GM21367 (cell line): ENCODE measurements around the gene MYH10.

ENCODE experiments used
- ATAC-seq: cut with Tn5 transposase; IDR thresholded peaks from one replicate; pipeline ENCODE4 v1.9.1; 2021; ENCODE audit not compliant: unreplicated experiment

Gene MYH10

DNA sequence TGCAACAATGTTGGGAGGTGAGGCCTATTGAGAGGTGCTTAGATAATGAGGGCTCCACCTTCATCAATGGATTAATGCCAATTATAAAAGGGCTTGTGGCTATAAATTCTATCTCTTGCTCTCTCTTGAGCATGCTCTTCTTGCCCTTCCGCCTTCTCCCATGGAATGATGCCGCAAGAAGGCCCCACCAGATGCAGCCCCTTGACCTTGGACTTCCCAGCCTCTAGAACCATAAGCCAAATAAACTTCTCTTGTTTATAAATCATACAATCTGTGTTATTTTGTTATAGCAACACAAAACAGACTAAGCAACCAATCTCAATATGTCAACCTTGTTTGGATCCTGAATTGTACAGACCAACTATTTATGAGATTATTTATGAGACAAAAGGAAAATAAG is 20.0 kb downstream of the MYH10 start:
- ATAC-seq: no peak

DNA sequence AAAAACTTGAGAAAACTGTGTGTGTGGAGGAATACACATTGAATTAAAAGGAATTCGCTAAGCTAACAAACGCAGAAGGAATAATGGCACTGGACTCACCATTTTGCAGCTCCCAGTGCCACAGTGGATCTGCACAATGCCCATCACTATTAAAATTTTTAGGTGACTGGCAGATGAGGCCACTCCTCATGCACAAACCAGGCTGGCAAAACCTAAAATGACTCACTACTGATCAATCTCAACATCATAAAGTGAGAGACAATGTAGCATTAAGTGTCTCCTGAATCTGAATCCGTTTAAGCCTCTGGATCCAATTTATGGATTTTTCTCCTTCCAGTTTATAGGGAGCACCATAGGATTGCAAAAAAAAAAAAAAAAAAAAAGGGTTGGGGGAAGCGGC is 20.6 kb downstream of the MYH10 start:
- no peak for ATAC-seq

DNA sequence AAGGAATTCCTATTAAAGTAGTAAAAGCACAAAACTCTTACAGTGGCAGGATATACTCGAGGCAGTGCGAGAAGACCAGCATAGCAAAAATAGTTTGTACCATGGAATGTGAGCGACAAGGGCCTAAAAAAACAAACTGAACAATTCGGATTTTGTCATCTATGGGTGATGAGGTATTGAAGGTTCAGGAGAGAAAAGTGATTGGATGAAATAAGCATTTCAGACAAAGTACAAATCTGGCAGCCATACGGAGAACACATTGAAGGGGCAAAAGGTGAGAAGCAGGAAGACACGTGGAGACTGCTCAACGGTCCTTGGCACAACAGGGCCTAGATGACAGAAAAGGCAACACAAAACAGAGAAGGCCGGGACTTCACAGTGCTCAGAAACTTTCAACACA is 22.5 kb downstream of the MYH10 start:
- ATAC-seq: no peak

DNA sequence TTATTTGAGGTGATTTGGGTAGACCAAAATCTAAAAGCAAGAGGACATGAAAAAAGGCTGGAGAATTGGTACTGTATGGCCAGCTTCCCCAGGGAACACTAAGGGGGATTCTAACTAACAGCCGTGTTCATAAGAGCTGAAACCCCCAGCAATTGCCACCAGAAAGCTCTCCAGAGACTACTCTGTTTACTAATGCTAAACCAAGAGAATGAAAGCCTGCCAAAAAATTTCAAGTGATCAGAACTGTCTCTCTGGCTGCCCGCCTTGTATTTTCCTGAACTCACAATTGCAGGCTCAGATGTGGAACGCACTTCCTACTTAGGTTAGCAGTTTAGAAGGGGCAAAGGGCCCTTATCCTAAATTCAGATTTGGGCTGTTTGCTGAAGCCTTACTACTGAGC is 24.1 kb downstream of the MYH10 start:
- ATAC-seq: no peak

DNA sequence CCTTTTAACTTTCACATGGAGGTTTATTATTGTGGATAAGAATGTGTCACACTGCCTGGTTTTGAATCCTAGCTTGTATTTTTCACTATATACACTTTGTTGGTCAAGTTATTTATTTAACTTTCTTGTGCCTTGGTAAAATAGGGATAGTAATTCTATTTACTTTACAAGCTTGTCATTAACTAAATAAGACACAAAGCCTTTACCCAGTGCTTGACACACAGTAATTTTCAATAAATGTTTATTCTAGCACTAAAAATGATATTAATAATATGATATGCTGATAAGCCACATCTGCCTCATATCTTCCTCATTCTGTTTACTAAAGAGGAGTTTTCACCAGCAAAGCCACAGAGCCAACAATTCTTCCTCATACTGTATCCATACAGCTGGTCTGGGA is 27.8 kb downstream of the MYH10 start:
- ATAC-seq: no peak

DNA sequence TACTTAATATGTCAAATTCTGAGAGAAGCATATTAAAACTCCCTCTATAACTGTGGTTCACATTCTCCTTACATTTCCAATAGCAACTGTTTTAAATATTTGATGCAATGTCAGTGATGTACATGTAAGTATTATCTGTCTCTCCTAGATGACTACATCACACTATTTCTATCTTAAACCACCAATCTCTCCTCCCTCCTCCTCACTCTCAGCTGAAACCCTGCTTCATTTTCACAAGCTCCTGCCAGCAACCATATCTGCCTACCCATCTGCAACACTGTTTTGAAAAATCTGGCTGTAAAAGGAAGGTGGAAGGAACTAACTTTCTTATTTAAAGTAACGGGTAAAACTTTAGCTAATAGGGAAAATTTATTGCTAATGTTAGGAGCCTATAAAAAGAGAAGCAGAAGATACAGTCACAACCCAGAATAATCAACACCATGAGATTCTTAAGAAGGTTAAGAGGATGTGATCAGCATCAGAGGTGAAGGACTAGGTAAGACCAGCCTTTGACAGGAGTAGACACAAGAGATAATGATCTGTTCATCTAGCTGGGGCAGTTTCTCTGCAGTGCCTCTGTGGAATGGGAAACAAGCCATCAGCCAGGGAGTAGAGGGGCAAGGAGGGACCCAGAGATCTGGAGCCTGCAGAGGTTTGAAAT is 31.0 kb downstream of the MYH10 start:
- ATAC-seq: no peak

DNA sequence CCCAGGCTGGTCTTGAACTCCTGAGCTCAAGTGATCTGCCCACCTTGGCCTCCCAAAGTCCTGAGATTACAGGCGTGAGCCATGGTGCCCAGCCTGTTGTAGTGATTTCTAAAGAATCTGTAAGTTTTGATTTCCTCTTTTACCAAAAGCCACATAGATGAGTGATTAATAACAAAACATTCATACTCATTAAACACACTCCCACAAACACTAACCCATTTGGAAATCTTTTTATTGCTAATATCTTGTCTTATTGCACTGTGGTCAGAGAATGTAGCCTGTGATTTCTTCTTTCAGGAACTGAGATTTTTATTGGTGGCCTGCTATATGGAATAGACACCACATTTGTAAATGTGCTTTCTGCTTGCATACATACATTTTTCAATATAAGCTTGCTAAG is 31.6 kb downstream of the MYH10 start:
- ATAC-seq: no peak

DNA sequence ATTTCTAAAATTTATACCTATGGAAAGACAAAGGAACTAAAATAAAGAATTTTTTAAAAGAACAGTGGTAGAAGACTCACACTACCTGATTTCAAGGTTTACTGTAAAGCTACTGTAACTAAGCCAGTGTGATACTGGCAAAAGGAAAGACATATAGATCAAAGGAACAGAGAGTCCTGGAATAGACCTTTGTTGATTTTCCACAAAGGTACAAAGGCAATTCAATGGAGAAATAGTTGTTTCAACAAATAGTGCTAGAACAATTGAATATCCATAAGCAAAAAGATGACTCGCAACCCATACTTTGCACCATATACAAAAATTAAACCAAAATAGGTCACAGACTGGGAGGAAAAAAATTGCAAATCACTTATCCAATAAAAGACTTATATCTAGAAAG is 36.7 kb downstream of the MYH10 start:
- no peak for ATAC-seq

DNA sequence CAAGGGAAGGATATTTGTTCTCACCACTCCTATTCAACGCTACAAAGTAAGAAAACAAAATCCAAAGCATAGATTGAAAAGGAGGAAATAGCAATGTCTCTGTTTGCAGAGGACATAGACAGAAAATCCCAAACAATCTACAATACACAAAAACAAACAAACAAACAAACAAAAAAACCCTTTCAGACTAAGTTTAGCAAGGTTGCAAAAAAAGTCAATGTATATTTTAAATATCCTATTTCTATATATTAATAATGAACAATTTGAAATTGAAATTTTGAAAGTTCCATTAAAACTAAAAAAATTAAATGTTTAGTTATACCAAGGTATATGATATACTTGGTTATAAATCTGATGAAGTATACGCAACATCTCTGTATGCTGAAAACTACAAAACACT is 37.2 kb downstream of the MYH10 start:
- ATAC-seq: no peak

DNA sequence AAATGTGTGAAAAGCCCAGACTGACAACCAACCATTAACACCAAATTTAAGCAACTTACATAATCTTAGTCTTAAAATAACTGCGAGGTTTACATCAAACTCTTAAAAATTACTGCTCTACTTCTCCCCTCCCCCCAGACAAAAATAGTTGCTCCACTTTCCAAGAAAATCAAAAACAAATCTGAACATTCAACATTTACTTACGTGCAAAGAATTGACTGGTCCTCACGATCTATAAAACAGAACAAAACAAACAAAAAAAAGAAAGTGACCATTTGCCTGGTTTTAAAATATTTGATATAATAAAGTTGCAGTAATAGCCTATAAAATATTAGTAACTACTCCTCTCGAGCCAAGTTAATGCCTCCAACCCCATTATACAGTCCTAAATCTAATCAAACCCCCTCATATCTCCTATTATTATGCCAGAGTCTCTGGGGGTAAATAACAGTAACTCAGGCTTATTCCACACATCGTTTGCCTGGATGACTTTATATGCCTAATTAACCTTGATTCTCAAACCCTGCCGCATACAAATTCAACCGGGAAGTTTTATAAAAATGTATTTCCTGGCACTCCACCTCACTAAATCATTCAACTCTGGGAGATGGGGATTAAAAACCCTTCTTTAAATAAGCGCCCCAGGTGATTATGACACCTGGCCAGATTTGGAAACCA is 41.5 kb downstream of the MYH10 start:
- no peak for ATAC-seq

DNA sequence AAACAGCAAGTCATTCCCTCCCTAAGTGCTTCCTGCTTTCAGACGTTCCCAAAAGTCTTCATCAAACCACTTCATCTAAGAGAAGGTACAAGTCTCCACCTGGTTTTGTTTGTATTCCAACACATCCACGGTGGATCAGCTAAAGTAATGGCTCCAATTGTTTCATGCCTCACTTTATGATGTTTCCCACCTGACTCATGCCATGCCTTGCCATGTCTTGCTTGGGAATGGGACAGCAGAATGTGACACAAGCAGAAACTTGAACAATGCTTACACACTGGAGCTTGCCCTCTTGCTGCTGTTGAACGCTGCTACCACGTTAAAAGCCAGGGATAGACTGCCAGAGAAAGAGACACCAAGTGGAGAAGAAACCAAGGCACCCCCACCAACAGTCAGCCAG is 43.8 kb downstream of the MYH10 start:
- ATAC-seq: no peak

DNA sequence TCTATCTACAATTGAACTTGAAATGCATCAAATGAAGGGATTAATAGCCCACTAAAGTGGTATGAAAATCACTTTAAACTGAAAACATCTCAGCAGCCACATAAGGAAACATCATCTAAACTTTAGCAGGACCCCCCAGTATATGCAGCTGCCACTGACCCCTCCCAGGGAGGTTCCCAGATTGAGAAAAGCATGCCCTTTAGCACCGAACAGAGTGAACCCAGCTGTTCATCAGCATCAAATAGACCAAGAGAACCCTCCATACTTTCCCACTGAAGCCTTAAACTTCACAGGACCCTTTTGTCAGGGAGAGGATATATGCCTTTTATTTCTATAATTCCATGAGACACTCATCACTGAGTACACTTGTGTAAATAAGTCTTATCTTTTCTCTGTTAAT is 44.6 kb downstream of the MYH10 start:
- ATAC-seq: no peak

DNA sequence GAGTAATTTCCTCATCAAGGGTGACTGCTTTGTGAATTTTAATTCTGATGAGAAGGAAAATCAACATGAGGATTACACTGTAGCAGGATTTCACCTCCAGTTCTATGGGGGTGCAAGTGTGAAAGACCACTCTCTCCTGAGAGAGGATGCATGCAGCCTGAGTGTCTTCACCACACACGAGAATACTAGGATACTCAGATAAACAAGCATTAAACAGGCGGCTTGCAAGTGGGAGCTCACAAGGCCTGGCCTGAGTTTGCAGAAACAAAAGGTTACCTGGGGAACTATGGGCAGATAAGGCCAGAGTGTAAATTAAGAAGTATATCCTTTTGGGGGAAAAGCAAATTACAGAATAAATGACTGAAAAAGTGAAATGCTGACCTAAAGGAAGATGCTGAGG is 46.6 kb downstream of the MYH10 start:
- ATAC-seq: no peak

DNA sequence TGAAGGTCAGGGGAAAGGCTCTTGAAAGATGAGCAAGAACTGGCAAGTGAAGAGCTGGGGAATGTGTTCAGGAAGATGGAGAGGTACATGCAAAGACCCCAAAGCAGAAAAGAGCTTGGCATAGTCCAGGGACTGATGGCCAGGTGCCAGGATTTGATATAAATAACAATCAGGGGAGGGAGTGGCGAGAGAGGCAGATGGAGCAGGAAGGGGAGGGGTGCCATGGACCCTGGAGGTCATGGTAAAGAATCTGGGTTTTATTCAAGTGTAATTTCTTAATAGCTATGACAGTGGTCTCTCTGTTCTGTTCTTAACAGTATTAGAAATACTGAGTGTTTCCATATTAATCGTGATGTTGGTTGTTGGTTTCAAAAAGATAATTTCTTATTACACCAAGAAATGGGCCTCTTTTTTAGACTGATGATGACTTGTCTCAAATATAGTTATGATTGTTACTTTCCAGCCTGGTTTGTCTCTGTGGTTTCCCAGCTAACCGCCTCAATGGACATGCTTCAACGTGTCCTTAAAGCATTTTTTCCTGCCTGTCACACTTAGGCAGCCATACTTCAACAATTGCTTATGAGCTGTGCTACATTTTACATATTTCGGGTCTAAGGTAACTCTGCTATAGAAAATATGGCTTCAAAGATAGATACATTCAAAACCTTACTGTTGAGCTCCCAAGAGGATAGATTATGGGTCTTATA is 49.4 kb downstream of the MYH10 start:
- ATAC-seq: no peak

DNA sequence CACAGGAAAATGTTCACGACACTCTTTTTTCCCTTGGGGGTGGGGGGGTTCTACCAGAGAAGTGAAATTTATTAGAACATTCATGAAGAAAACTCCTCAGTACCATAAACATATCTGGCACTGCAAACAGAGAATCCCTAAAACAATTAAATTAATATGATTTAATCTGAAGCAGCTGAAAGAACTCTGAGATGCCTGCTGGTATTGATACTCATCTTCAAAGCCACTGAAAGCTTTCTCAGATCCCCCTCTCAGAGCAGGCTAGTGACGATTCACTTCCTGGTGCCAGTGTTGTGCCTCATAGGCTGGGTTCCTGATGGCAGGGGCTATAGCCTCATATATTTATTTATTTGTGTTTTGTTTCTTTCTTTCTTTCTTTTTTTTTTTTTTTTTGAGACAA is 52.7 kb downstream of the MYH10 start:
- no peak for ATAC-seq

DNA sequence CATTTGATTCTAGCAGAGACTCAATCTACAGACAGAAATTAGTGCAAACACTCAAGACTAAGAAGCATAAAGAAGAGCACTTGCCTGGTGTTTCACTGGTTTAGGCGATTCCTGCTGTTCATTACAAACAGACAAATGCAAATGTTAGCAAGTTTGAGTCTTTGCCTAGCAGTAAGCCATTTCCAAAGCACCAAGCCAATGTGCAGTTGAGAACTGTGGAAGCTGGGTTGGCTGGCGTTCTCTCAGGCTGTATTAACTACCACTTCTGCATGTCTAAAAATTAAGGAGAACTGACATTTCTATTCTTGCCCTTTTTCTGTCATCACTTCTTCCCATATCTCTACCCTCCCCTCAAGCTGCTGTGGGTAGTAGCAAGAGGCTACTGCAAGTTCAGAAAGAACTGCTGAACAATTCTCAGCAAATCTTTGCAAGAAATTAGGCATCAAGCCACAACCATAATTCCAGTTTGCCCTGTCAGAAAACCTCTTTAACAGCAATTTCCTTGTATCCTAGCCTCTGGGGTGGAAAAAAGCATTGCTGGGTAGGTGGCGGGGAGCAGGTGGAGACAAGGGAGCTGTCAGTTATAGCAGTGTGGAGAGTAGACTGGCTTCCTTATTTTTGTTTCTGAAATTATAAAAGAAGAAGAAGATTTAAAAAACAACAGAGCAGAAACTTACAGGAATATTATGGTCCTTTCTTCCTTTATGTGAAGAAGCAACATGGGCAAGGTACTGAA is 53.8 kb downstream of the MYH10 start:
- ATAC-seq: no peak

DNA sequence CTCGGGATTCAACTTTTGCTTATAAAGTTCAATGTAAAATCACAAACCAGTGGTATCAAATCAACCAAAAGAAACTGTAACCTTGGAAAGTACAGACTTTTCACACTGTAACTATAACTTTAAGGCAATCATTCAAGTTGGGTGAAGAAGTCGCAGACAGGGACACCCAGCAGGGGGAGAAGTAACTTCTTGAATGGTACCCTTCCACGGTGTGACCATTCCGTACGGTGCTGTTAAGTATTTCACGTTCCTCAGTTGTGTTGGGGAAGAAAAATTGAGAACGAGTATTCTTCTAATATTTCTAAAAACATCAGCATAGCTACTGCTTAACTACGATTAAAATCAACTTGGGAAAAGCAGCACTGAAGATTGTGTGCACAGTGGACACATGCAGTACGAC is 55.8 kb downstream of the MYH10 start:
- no peak for ATAC-seq

DNA sequence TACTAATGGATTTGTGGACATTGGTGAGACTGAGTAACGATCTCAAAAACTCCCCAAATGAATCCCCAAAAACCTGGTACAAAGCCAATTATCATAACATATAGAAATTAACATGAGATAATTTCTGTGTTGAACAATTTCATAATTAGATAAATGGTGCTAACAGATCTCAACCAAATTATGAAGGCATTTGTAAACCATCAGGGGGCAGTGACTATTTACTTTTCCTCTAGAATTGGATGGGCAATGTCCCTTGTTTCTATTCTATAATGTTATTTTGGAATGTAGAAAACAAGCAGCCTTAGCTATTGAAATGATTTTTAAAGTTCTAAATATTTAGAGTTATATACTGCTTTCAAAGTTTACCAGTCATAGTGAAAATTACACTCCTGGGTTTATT is 57.8 kb downstream of the MYH10 start:
- no peak for ATAC-seq

DNA sequence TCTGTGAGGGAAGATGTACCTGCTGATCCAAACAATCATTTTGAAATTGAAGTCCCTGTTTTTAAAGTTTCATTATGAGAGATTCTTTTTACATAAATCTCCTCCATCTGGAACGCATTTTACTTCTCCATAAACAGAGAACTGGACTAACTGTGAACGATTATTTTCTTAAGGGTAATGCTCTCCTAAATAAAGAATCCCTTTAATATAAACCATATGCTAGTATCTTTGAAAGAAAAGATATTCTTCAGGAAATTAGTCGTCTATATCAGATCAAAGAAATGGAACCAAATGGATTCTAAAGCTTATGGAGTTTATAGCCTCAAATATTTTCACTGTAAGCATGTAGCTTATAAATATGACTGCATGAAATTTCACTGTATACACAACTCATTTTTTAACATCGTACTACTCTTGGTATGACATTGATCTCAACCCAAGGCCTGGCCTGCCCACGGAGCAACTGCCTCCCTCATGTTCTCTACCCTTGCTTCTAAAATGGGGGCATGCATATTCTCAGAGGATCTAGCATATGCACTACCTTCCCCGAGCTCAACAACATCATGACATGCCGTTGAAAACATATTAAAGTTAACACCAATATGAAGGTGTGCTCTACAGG is 66.4 kb downstream of the MYH10 start:
- no peak for ATAC-seq

DNA sequence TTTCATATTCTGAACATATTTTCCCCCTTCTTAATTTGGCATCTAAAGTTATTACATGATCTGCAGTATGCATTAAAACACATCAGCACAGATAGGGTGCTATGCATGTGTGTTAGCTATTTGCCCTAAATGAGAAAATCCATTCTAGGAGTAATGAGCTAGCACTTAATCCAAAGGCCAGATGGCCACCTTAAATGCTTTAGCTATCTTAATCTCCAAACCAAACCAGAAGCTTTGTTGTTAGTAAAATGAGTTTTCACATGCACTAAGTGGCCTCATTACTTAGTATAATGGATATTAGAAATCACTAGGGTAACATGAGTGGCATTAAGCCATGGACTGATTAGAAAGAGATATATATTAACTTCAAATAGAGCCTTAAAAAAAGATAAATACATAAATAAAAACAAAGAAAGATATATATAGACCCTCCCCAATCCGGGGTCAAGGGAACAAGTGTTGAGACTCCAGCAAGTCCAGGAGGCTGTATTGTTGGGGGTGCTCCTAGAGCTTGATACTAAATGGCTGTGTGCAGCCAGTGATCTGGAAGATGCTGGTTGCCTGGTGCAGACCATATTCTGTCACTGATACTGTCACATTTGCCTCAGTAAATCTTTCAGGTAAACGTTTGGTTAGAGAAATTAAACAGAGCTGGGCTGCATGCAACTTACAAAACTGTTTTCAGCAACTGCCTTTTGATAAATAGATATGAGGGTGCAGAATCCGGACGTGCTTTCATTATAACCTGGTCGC is 67.3 kb downstream of the MYH10 start:
- ATAC-seq: no peak

DNA sequence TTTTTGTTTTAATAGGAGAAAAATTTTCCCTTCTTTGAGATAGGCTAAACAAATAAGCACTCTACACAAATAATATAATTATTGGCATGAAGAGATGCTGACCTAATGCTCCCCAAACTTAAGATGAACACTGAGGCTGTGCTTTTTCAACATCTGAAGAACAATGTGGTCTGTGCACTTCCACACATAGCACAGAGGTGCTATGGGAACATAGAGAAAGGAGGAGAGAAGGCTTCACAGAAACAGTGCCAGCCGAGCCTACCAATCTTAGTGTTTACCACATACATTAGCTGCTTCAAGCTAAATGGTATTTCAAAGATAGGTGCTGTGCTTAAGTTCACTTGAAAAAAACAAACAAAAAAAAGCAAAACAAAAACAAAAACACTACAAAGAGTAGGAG is 72.4 kb downstream of the MYH10 start:
- no peak for ATAC-seq
